Left lobe of liver (tissue), 2 donors: ENCODE data around the gene EPN2. TPM values are rescaled to one million over a fixed set of nuclear protein-coding genes. Genes with fewer than 3 reads are reported as not detected.
"Not testable (repeated sequence)": the region's sequence is repeated elsewhere in the genome, so short reads cannot be mapped to it uniquely, and the experiment has no call there.

Source experiments
- ATAC-seq: fragments of 200-7000 bp; cut with Tn5 transposase; one replicate; pipeline ENCODE4 v1.9.1; 2020; ENCODE audit warnings: mild to moderate bottlenecking, moderate library complexity
- DNase-seq: peaks from one replicate; pipeline ENCODE4 v3.0.0-alpha.2; 2020; ENCODE audit warnings: low spot score
- total RNA-seq: library from RNA; stranded (reverse); gene quantifications from one replicate; pipeline ENCODE4 v1.2.1, GENCODE V29; 2021
- donor health status: DM: no; HTN: no; CAD: no; lungs with moderate emphysema.
- donor health status: DM: no; HTN: yes; CAD: no.

Gene EPN2
- 13.1 TPM for total RNA-seq

GRCh38 chr17:19237139-19237388, at the start of gene EPN2:
TSS of gene EPN2 (plus strand) at chr17:19237366. CDS start at chr17:19283120, 45,754 bp downstream.
- ATAC-seq, result peak; percentile 92
- DNase-seq, result peak; percentile 76

GRCh38 chr17:19187883-19188869, 49.0 kb upstream of the EPN2 start:
- ATAC-seq, result peak; percentile 39
- not testable (repeated sequence) for DNase-seq

- peak; percentile 73 for ATAC-seq
- not testable (repeated sequence) for DNase-seq
Measured at GRCh38 chr17:19188870-19189708, 48.1 kb upstream of the EPN2 start.

- not testable (repeated sequence) for ATAC-seq, DNase-seq
Measured at GRCh38 chr17:19189781-19190405, 47.3 kb upstream of the EPN2 start.

GRCh38 chr17:19196382-19197204, 40.6 kb upstream of the EPN2 start:
- peak; percentile 99 for ATAC-seq
- not testable (repeated sequence) for DNase-seq

- DNase-seq, result not testable (repeated sequence)
Measured at GRCh38 chr17:19202448-19202847, 34.7 kb upstream of the EPN2 start.

GRCh38 chr17:19203429-19203828, 33.7 kb upstream of the EPN2 start:
- ATAC-seq, result peak; percentile 16
- DNase-seq, result not testable (repeated sequence)

More at GRCh38 chr17:19202448-19202847, 34.7 kb upstream of the EPN2 start:
- peak; percentile 98 for ATAC-seq

GRCh38 chr17:19215074-19215860, 21.9 kb upstream of the EPN2 start:
- peak; percentile 82 for ATAC-seq
- DNase-seq, result not testable (repeated sequence)

GRCh38 chr17:19216148-19216926, 20.8 kb upstream of the EPN2 start:
- not testable (repeated sequence) for DNase-seq, ATAC-seq

- not testable (repeated sequence) for ATAC-seq, DNase-seq
Measured at GRCh38 chr17:19218914-19219313, 18.3 kb upstream of the EPN2 start.

- DNase-seq, ATAC-seq: not testable (repeated sequence)
Measured at GRCh38 chr17:19219384-19219783, 17.8 kb upstream of the EPN2 start.

- not testable (repeated sequence) for ATAC-seq, DNase-seq
Measured at GRCh38 chr17:19220195-19220594, 17.0 kb upstream of the EPN2 start.

GRCh38 chr17:19226610-19227588, 10.3 kb upstream of the EPN2 start:
- not testable (repeated sequence) for DNase-seq, ATAC-seq

- not testable (repeated sequence) for ATAC-seq, DNase-seq
Measured at GRCh38 chr17:19234676-19235075, 2.5 kb upstream of the EPN2 start.

- DNase-seq, result not testable (repeated sequence)
- ATAC-seq, result peak; percentile 63
Measured at GRCh38 chr17:19236351-19237138, 621 bp upstream of the EPN2 start.
